ENCODE results near the gene PHAF1. TPM values are rescaled to one million over a fixed set of nuclear protein-coding genes. Genes with fewer than 3 reads are reported as not detected.

Gene PHAF1
- total and polyA plus RNA-seq, 2 experiments from 2014 or later, result 15.2 to 24.4 TPM

GRCh38 chr16:67104845-67105244, 4.9 kb upstream of the PHAF1 start:
- peaks cover 53% of the 10 kb centered on the region for H3F3A ChIP-seq (ENCODE audit: insufficient read depth)
- H3K79me2 ChIP-seq (ENCODE audit: insufficient read depth), result peaks cover under 1% of the 10 kb centered on the region
- DNase-seq, result no peak
- peaks cover 31% of the 10 kb centered on the region for H3K4me1 ChIP-seq (ENCODE audit: insufficient read depth)
- H3K9ac ChIP-seq, result no peak overlapping the region
- in situ Hi-C loops (cut with MboI), result no loop called here
- TF ChIP-seq EZH2phosphoT487 (IDR thresholded peaks at IDR 0.05; ENCODE audit: insufficient read depth, low read depth) (no peak), EZH2 (IDR thresholded peaks at IDR 0.05; ENCODE audit: insufficient read depth, poor library complexity, severe bottlenecking) (no peak)
- 95 to 99% methylated on average over 6 of the region's 6 CpGs for WGBS, 2 experiments (ENCODE audit: low coverage in 1 of 2, low lambda C conversion rate in 2 of 2, missing lambda C conversion rate in 2 of 2)
- 0 out of 2 replicates have a peak, but pooled peaks cover 2% of the 10 kb centered on the region for H3K36me3 ChIP-seq (ENCODE audit: low read depth)
- no peaks in the 10 kb centered on the region for H3K27me3 ChIP-seq (replicated peaks; ENCODE audit: insufficient read depth)
- H3K4me3 ChIP-seq, result no peak overlapping the region
- no peaks in the 10 kb centered on the region for H3K9me2 ChIP-seq (ENCODE audit: insufficient read depth)
- no peaks in the 10 kb centered on the region for H3K9me3 ChIP-seq (ENCODE audit: low read depth)
- H4K20me1 ChIP-seq (ENCODE audit: insufficient read depth), result peaks cover 5% of the 10 kb centered on the region; the same call in 1 of the 2 replicates
- no peak overlapping the region for H3K27ac ChIP-seq
- H3K4me2 ChIP-seq (ENCODE audit: unreplicated experiment), result no peak overlapping the region
- no peak overlapping the region for H2AFZ ChIP-seq

- WGBS, 2 experiments (ENCODE audit: low coverage in 1 of 2, low lambda C conversion rate in 2 of 2, missing lambda C conversion rate in 2 of 2), result 76 to 80% methylated on average over 2 of the region's 2 CpGs
- Histone ChIP-seq H3K27ac (no peak overlapping the region), H3K79me2 (ENCODE audit: insufficient read depth) (peaks cover 5% of the 10 kb centered on the region), H3K9me3 (ENCODE audit: low read depth) (no peaks in the 10 kb centered on the region), H4K20me1 (ENCODE audit: insufficient read depth) (peaks cover 5% of the 10 kb centered on the region; the same call in 1 of the 2 replicates), H3K4me1 (ENCODE audit: insufficient read depth) (peaks cover 28% of the 10 kb centered on the region), H3K9ac (no peak overlapping the region), H3K4me3 (no peak overlapping the region), H3K27me3 (replicated peaks; ENCODE audit: insufficient read depth) (no peaks in the 10 kb centered on the region), H3F3A (ENCODE audit: insufficient read depth) (peaks cover 49% of the 10 kb centered on the region), H3K9me2 (ENCODE audit: insufficient read depth) (no peaks in the 10 kb centered on the region), H3K4me2 (ENCODE audit: unreplicated experiment) (no peak overlapping the region), H3K36me3 (ENCODE audit: low read depth) (no peaks in the 10 kb centered on the region), H2AFZ (no peak overlapping the region)
- in situ Hi-C loops (cut with MboI), result no loop called here
- no peak for DNase-seq
- TF ChIP-seq EZH2phosphoT487 (IDR thresholded peaks at IDR 0.05; ENCODE audit: insufficient read depth, low read depth) (no peak), EZH2 (IDR thresholded peaks at IDR 0.05; ENCODE audit: insufficient read depth, poor library complexity, severe bottlenecking) (no peak)
These were observed 4.5 kb upstream of the PHAF1 start for GRCh38 chr16:67105246-67105645.

GRCh38 chr16:67105881-67106280, 3.9 kb upstream of the PHAF1 start:
- H3K4me3 ChIP-seq, result no peak overlapping the region
- no peak overlapping the region for H2AFZ ChIP-seq
- H3K9me3 ChIP-seq (ENCODE audit: low read depth), result no peaks in the 10 kb centered on the region
- peaks cover 43% of the 10 kb centered on the region for H3F3A ChIP-seq (ENCODE audit: insufficient read depth)
- H3K4me1 ChIP-seq (ENCODE audit: insufficient read depth), result peaks cover 26% of the 10 kb centered on the region
- TF ChIP-seq EZH2phosphoT487 (IDR thresholded peaks at IDR 0.05; ENCODE audit: insufficient read depth, low read depth), result no peak
- no peak for TF ChIP-seq EZH2 (IDR thresholded peaks at IDR 0.05; ENCODE audit: insufficient read depth, poor library complexity, severe bottlenecking)
- no peaks in the 10 kb centered on the region for H3K36me3 ChIP-seq (ENCODE audit: low read depth)
- H3K27me3 ChIP-seq (replicated peaks; ENCODE audit: insufficient read depth), result no peaks in the 10 kb centered on the region
- DNase-seq, result no peak
- H3K4me2 ChIP-seq (ENCODE audit: unreplicated experiment), result no peak overlapping the region
- H3K9ac ChIP-seq, result no peak overlapping the region
- H3K79me2 ChIP-seq (ENCODE audit: insufficient read depth), result peaks cover 11% of the 10 kb centered on the region
- H3K27ac ChIP-seq, result no peak overlapping the region
- 10 to 11% methylated on average over 5 of the region's 5 CpGs for WGBS, 2 experiments (ENCODE audit: low coverage in 1 of 2, low lambda C conversion rate in 2 of 2, missing lambda C conversion rate in 2 of 2)
- in situ Hi-C loops (cut with MboI), result no loop called here
- H3K9me2 ChIP-seq (ENCODE audit: insufficient read depth), result no peaks in the 10 kb centered on the region
- peaks cover 5% of the 10 kb centered on the region; the same call in 1 of the 2 replicates for H4K20me1 ChIP-seq (ENCODE audit: insufficient read depth)

- Histone ChIP-seq H3K4me3 (no peak overlapping the region), H3K4me1 (ENCODE audit: insufficient read depth) (peaks cover 15% of the 10 kb centered on the region), H4K20me1 (ENCODE audit: insufficient read depth) (no peaks in the 10 kb centered on the region), H3K9me3 (ENCODE audit: low read depth) (no peaks in the 10 kb centered on the region), H3K36me3 (ENCODE audit: low read depth) (no peaks in the 10 kb centered on the region), H3F3A (ENCODE audit: insufficient read depth) (peaks cover 25% of the 10 kb centered on the region), H3K27ac (no peak overlapping the region), H3K9me2 (ENCODE audit: insufficient read depth) (no peaks in the 10 kb centered on the region), H3K27me3 (replicated peaks; ENCODE audit: insufficient read depth) (no peaks in the 10 kb centered on the region), H2AFZ (peak overlapping the region; percentile 91; the same call in 1 of the 2 replicates), H3K4me2 (ENCODE audit: unreplicated experiment) (no peak overlapping the region), H3K9ac (no peak overlapping the region), H3K79me2 (ENCODE audit: insufficient read depth) (peaks cover 36% of the 10 kb centered on the region)
- WGBS, 2 experiments (ENCODE audit: low coverage in 1 of 2, low lambda C conversion rate in 2 of 2, missing lambda C conversion rate in 2 of 2), result 93 to 97% methylated on average over 6 of the region's 6 CpGs
- in situ Hi-C loops (cut with MboI), result no loop called here
- no peak for DNase-seq
- TF ChIP-seq EZH2 (IDR thresholded peaks at IDR 0.05; ENCODE audit: insufficient read depth, poor library complexity, severe bottlenecking) (no peak), EZH2phosphoT487 (IDR thresholded peaks at IDR 0.05; ENCODE audit: insufficient read depth, low read depth) (no peak)
These were observed 1.3 kb upstream of the PHAF1 start for GRCh38 chr16:67108489-67108888.

Measured in GM23248 (cell line).